BE2C (cell line): ENCODE results near the gene DCHS2.
A peak's percentile ranks its signal among the peaks of the same experiment; 100 is the strongest.

Source experiments
- DNase-seq: peaks from one replicate; pipeline ENCODE4 v3.0.0-alpha.2; 2020
- H3K27me3 ChIP-seq: fragments of 250-450 bp; sonication (Bioruptor Pico); 2 replicates; pipeline ENCODE4 v1.5.1; 2020; ENCODE audit warnings: mild to moderate bottlenecking
- H3K36me3 ChIP-seq: fragments of 250-450 bp; sonication (Bioruptor Pico); 2 replicates; pipeline ENCODE4 v1.5.1; 2020; ENCODE audit warnings: mild to moderate bottlenecking
- H3K4me1 ChIP-seq: fragments of 250-450 bp; sonication (Bioruptor Pico); 2 replicates; pipeline ENCODE4 v1.5.1; 2020
- H3K4me3 ChIP-seq: 2 replicates; pipeline ENCODE4 v1.5.1; 2011; ENCODE audit warnings: low read depth, low read length
- H3K9me3 ChIP-seq: fragments of 250-450 bp; sonication (Bioruptor Pico); 2 replicates; pipeline ENCODE4 v1.5.1; 2020
- CTCF ChIP-seq: IDR thresholded peaks from 2 replicates; pipeline ENCODE4 v1.5.1; 2012; ENCODE audit warnings: mild to moderate bottlenecking, low read depth, low read length

Gene DCHS2

GRCh38 chr4:154414371-154414770 lies 77.2 kb downstream of the DCHS2 start:
- Histone ChIP-seq H3K27me3 (peaks cover 14% of the 10 kb centered on the region), H3K36me3 (no peaks in the 10 kb centered on the region), H3K4me3 (no peak overlapping the region), H3K9me3 (no peaks in the 10 kb centered on the region), H3K4me1 (no peaks in the 10 kb centered on the region)
- no peak for DNase-seq
- TF ChIP-seq CTCF, result no peak

- H3K36me3 ChIP-seq, result no peaks in the 10 kb centered on the region
- no peak for DNase-seq
Observed at GRCh38 chr4:154407443-154407842, 84.2 kb downstream of the DCHS2 start.

GRCh38 chr4:154406018-154406795 lies 85.4 kb downstream of the DCHS2 start:
- Histone ChIP-seq H3K4me1 (no peaks in the 10 kb centered on the region), H3K9me3 (no peaks in the 10 kb centered on the region), H3K27me3 (no peaks in the 10 kb centered on the region), H3K4me3 (no peak overlapping the region), H3K36me3 (no peaks in the 10 kb centered on the region)
- DNase-seq, result no peak
- TF ChIP-seq CTCF, result no peak

More at GRCh38 chr4:154407443-154407842, 84.2 kb downstream of the DCHS2 start:
- no peaks in the 10 kb centered on the region for H3K4me1 ChIP-seq
- no peaks in the 10 kb centered on the region for H3K9me3 ChIP-seq
- TF ChIP-seq CTCF, result no peak
- H3K27me3 ChIP-seq, result no peaks in the 10 kb centered on the region
- H3K4me3 ChIP-seq, result no peak overlapping the region

GRCh38 chr4:154399259-154399974 lies 92.2 kb downstream of the DCHS2 start:
- no peak overlapping the region for H3K4me3 ChIP-seq
- DNase-seq, result no peak
- no peaks in the 10 kb centered on the region for H3K27me3 ChIP-seq

GRCh38 chr4:154390324-154390723 lies 101.3 kb downstream of the DCHS2 start:
- Histone ChIP-seq H3K4me3 (no peak overlapping the region), H3K9me3 (no peaks in the 10 kb centered on the region), H3K36me3 (no peaks in the 10 kb centered on the region), H3K4me1 (no peaks in the 10 kb centered on the region), H3K27me3 (no peaks in the 10 kb centered on the region)
- no peak for DNase-seq
- no peak for TF ChIP-seq CTCF

More at GRCh38 chr4:154399259-154399974, 92.2 kb downstream of the DCHS2 start:
- H3K9me3 ChIP-seq, result no peaks in the 10 kb centered on the region
- H3K4me1 ChIP-seq, result no peaks in the 10 kb centered on the region
- H3K36me3 ChIP-seq, result no peaks in the 10 kb centered on the region
- peak; percentile 53 for TF ChIP-seq CTCF

GRCh38 chr4:154389148-154389547 lies 102.5 kb downstream of the DCHS2 start:
- Histone ChIP-seq H3K4me1 (no peaks in the 10 kb centered on the region), H3K27me3 (no peaks in the 10 kb centered on the region), H3K9me3 (no peaks in the 10 kb centered on the region), H3K4me3 (no peak overlapping the region), H3K36me3 (no peaks in the 10 kb centered on the region)
- DNase-seq, result no peak
- TF ChIP-seq CTCF, result no peak
